Neural cell (in vitro differentiated cells): ENCODE data around the gene ELOB. TPM values are rescaled to one million over a fixed set of nuclear protein-coding genes. Genes with fewer than 3 reads are reported as not detected.

Source experiments
- H2AFZ ChIP-seq: fragments of 200-600, 300-800 bp; sonication (generic), shearing (Covaris generic); 2 replicates; pipeline ENCODE4 v1.6.0; 2014; ENCODE audit warnings: low read depth, mild to moderate bottlenecking, antibody characterized with exemption, low read length, moderate library complexity
- H3F3A ChIP-seq: fragments of 200-600 bp; shearing (Covaris generic); 2 replicates; pipeline ENCODE4 v1.6.1; 2016; ENCODE audit warnings: mild to moderate bottlenecking, moderate library complexity, mixed read lengths, antibody characterized with exemption, low read length; ENCODE audit not compliant: insufficient read depth, poor library complexity, severe bottlenecking
- H3K27ac ChIP-seq: fragments of 200-600, 300-800 bp; sonication (generic), shearing (Covaris generic); 2 replicates; pipeline ENCODE4 v1.5.1; 2014; ENCODE audit warnings: mild to moderate bottlenecking, low read length, moderate library complexity
- H3K27me3 ChIP-seq: fragments of 300-800, 200-600 bp; sonication (generic), shearing (Covaris generic); 2 replicates; pipeline ENCODE4 v1.6.0; 2014; ENCODE audit warnings: mild to moderate bottlenecking, low read depth, low read length, moderate library complexity; ENCODE audit not compliant: insufficient read depth
- H3K36me3 ChIP-seq: fragments of 300-800, 200-600 bp; sonication (generic), shearing (Covaris generic); 2 replicates; pipeline ENCODE4 v1.5.1; 2014; ENCODE audit warnings: mild to moderate bottlenecking, antibody characterized with exemption, low read length, moderate library complexity; ENCODE audit not compliant: insufficient read depth
- H3K4me2 ChIP-seq: fragments of 300-800, 200-600 bp; sonication (generic), shearing (Covaris generic); 2 replicates; pipeline ENCODE4 v1.6.0; 2014; ENCODE audit warnings: mild to moderate bottlenecking, low read length
- H3K4me3 ChIP-seq: fragments of 300-800, 200-600 bp; sonication (generic), shearing (Covaris generic); 2 replicates; pipeline ENCODE4 v1.5.1; 2014; ENCODE audit warnings: mild to moderate bottlenecking, low read length, moderate library complexity
- H3K79me2 ChIP-seq: fragments of 200-600 bp; shearing (Covaris generic); replicated peaks from 2 replicates; pipeline ENCODE4 v1.6.0; 2014; ENCODE audit warnings: mild to moderate bottlenecking, low read length, moderate library complexity; ENCODE audit not compliant: insufficient read depth
- H3K9ac ChIP-seq: fragments of 300-800, 200-600 bp; sonication (generic), shearing (Covaris generic); 2 replicates; pipeline ENCODE4 v1.6.1; 2016; ENCODE audit warnings: mild to moderate bottlenecking, low read length, mixed read lengths
- H3K9me2 ChIP-seq: fragments of 200-600 bp; shearing (Covaris generic); 2 replicates; pipeline ENCODE4 v1.6.1; 2016; ENCODE audit warnings: mild to moderate bottlenecking, low read length, mixed read lengths; ENCODE audit not compliant: insufficient read depth
- H3K9me3 ChIP-seq: fragments of 200-600, 300-800 bp; sonication (generic), shearing (Covaris generic); 2 replicates; pipeline ENCODE4 v1.6.1; 2016; ENCODE audit warnings: mild to moderate bottlenecking, mixed run types, low read length, moderate library complexity, mixed read lengths
- H4K20me1 ChIP-seq: fragments of 200-600 bp; shearing (Covaris generic); 2 replicates; pipeline ENCODE4 v1.6.1; 2016; ENCODE audit warnings: mild to moderate bottlenecking, mixed run types; ENCODE audit not compliant: insufficient read depth
- CTCF ChIP-seq: fragments of 450-650 bp; IDR thresholded peaks from 2 replicates; pipeline ENCODE4 v1.5.1; 2014; ENCODE audit warnings: antibody characterized with exemption, mild to moderate bottlenecking, moderate library complexity; ENCODE audit not compliant: poor library complexity, severe bottlenecking
- EP300 ChIP-seq: fragments of 450-650 bp; conservative IDR thresholded peaks from 2 replicates; pipeline ENCODE4 v1.6.1; 2014; ENCODE audit warnings: antibody characterized with exemption, mild to moderate bottlenecking, moderate library complexity; ENCODE audit not compliant: poor library complexity, severe bottlenecking
- EZH2 ChIP-seq: fragments of 200-600, 300-800 bp; shearing (Covaris generic), sonication (generic); IDR thresholded peaks from 2 replicates; pipeline ENCODE4 v1.6.1; 2014; ENCODE audit warnings: antibody characterized with exemption, low read length, borderline replicate concordance, mild to moderate bottlenecking; ENCODE audit not compliant: insufficient read depth, poor library complexity, severe bottlenecking
- MXI1 ChIP-seq: fragments of 450-650 bp; conservative IDR thresholded peaks from 2 replicates; pipeline ENCODE4 v1.6.1; 2014; ENCODE audit warnings: antibody characterized with exemption, mild to moderate bottlenecking; ENCODE audit not compliant: poor library complexity, severe bottlenecking
- POLR2AphosphoS5 ChIP-seq: IDR thresholded peaks from 2 replicates; pipeline ENCODE4 v1.6.1; 2012
- RAD21 ChIP-seq: fragments of 450-650 bp; conservative IDR thresholded peaks from 2 replicates; pipeline ENCODE4 v1.6.1; 2014; ENCODE audit warnings: antibody characterized with exemption, mild to moderate bottlenecking, moderate library complexity
- REST ChIP-seq: IDR thresholded peaks from 2 replicates; pipeline ENCODE4 v1.6.1; 2012; ENCODE audit warnings: borderline replicate concordance
- SMC3 ChIP-seq: fragments of 450-650 bp; conservative IDR thresholded peaks from 2 replicates; pipeline ENCODE4 v1.6.1; 2014; ENCODE audit warnings: antibody characterized with exemption, mild to moderate bottlenecking, moderate library complexity; ENCODE audit not compliant: poor library complexity
- TAF1 ChIP-seq: IDR thresholded peaks from 2 replicates; pipeline ENCODE4 v1.6.1; 2012; ENCODE audit warnings: low read depth
- polyA plus RNA-seq: library from polyadenylated mRNA; depleted of rRNA; stranded (reverse); fragments of >200 nt; gene quantifications from 2 replicates; pipeline ENCODE4 v1.2.3, GENCODE V29; 2014

ELOB gene
- polyA plus RNA-seq, 1 donor from 2014 or later: 513 TPM

- Histone ChIP-seq H3K27ac (no peak overlapping the region), H3K79me2 (peaks cover 32% of the 10 kb centered on the region), H3K36me3 (peaks cover 4% of the 10 kb centered on the region), H3K4me2 (no peak overlapping the region), H3K27me3 (no peaks in the 10 kb centered on the region), H3K9me3 (no peaks in the 10 kb centered on the region), H2AFZ (no peak overlapping the region), H3K9ac (no peak overlapping the region), H3K9me2 (no peaks in the 10 kb centered on the region), H3K4me3 (no peak overlapping the region), H4K20me1 (no peaks in the 10 kb centered on the region), H3F3A (no peaks in the 10 kb centered on the region)
- TF ChIP-seq POLR2AphosphoS5: no peak
- TF ChIP-seq CTCF: no peak
- no peak for TF ChIP-seq EP300
- TF ChIP-seq TAF1: no peak
- no peak for TF ChIP-seq RAD21
- TF ChIP-seq EZH2: no peak
- no peak for TF ChIP-seq SMC3
- TF ChIP-seq MXI1: no peak
- no peak for TF ChIP-seq REST
These were observed 3.7 kb downstream of the ELOB start for GRCh38 chr16:2773188-2773968.

GRCh38 chr16:2771496-2772402, 5.3 kb downstream of the ELOB start:
- Histone ChIP-seq H3K9me2 (no peaks in the 10 kb centered on the region), H3K27ac (no peak overlapping the region), H3K4me2 (no peak overlapping the region), H4K20me1 (no peaks in the 10 kb centered on the region), H3K36me3 (peaks cover 18% of the 10 kb centered on the region), H3K79me2 (peaks cover 26% of the 10 kb centered on the region), H3F3A (no peaks in the 10 kb centered on the region), H3K9ac (no peak overlapping the region), H3K4me3 (no peak overlapping the region), H2AFZ (no peak overlapping the region), H3K27me3 (no peaks in the 10 kb centered on the region), H3K9me3 (no peaks in the 10 kb centered on the region)
- TF ChIP-seq EP300 (no peak), EZH2 (no peak), CTCF (no peak), MXI1 (no peak), POLR2AphosphoS5 (no peak), SMC3 (no peak), REST (no peak), TAF1 (no peak), RAD21 (no peak)
